B cell (primary cell): ENCODE results near the gene ASPSCR1. TPM values are rescaled to one million over a fixed set of nuclear protein-coding genes. Genes with fewer than 3 reads are reported as not detected.
A peak's percentile ranks its signal among the peaks of the same experiment; 100 is the strongest.

Source experiments
- ATAC-seq: fragments of 200-7000 bp; cut with Tn5 transposase; one replicate; pipeline ENCODE4 v1.10.0; 2021; ENCODE audit warnings: low read depth, mild to moderate bottlenecking, moderate number of reproducible peaks, moderate library complexity
- CTCF ChIA-PET: fragments of 350-600 bp; sonication (Branson Sonifier 250); formaldehyde crosslinking; loops from one replicate; lab custom pipeline; 2021; ENCODE audit warnings: antibody characterized with exemption, inconsistent platforms; lab: Charles Lee
- POLR2A ChIA-PET: fragments of 350-600 bp; sonication (Branson Sonifier 250); formaldehyde crosslinking; loops from one replicate; lab custom pipeline; 2021; ENCODE audit warnings: antibody characterized with exemption; lab: Charles Lee
- DNase-seq: peaks from one replicate; pipeline ENCODE4 v3.0.0; 2013
- H2AFZ ChIP-seq: 2 replicates; pipeline ENCODE4 v1.6.1; 2012; ENCODE audit warnings: mild to moderate bottlenecking, low read depth, low read length; ENCODE audit not compliant: insufficient read depth, poor library complexity, severe bottlenecking
- H3K27ac ChIP-seq, 2 donors: 1 replicate in 1 of 2; 2 replicates in 1 of 2; pipeline ENCODE4 v1.5.1; 2012 to 2013; ENCODE audit warnings: low read length in 2 of 2, mild to moderate bottlenecking in 2 of 2, moderate library complexity in 1 of 2
- H3K27me3 ChIP-seq, 4 experiments: fragments of 200-600 bp in 1 of 4; sonication (generic) in 1 of 4; replicated peaks in 1 of 4; 1 replicate in 2 of 4; 2 replicates in 2 of 4; pipeline versions ENCODE4 v1.6.1 to v1.7.0; 2013 to 2016; ENCODE audit warnings: low read length in 3 of 4, mild to moderate bottlenecking in 2 of 4, mixed read lengths in 1 of 4, moderate library complexity in 1 of 4; ENCODE audit not compliant: insufficient read depth in 4 of 4, control insufficient read depth in 3 of 4; ENCODE audit errors: control extremely low read depth in 1 of 4
- H3K36me3 ChIP-seq, 2 experiments: replicated peaks in 1 of 2; 1 replicate in 1 of 2; 2 replicates in 1 of 2; pipeline versions ENCODE4 v1.6.1 to v1.7.1; 2013; ENCODE audit warnings: low read length in 1 of 2; ENCODE audit not compliant: insufficient read depth in 2 of 2, control insufficient read depth in 1 of 2; ENCODE audit errors: control extremely low read depth in 1 of 2, extremely low read depth in 1 of 2
- H3K4me1 ChIP-seq, 2 donors: fragments of 200-600 bp in 1 of 2; sonication (generic) in 1 of 2; 1 replicate in 1 of 2; 2 replicates in 1 of 2; pipeline versions ENCODE4 v1.5.1 to v1.6.1; 2013 to 2017; ENCODE audit warnings: low read length in 2 of 2; ENCODE audit not compliant: control insufficient read depth in 2 of 2, insufficient read depth in 2 of 2
- H3K4me2 ChIP-seq: replicated peaks from 2 replicates; pipeline ENCODE3; 2012; ENCODE audit warnings: mild to moderate bottlenecking, low read depth, low read length; ENCODE audit not compliant: poor library complexity, severe bottlenecking
- H3K4me3 ChIP-seq, 5 experiments: fragments of 200-600 bp in 1 of 5; sonication (generic) in 1 of 5; 1 replicate in 3 of 5; 2 replicates in 2 of 5; pipeline versions ENCODE4 v1.5.1 to v1.7.0; 2011 to 2016; ENCODE audit warnings: low read length in 4 of 5, mild to moderate bottlenecking in 4 of 5, low read depth in 2 of 5, control low read depth in 1 of 5, moderate library complexity in 1 of 5; ENCODE audit not compliant: insufficient read depth in 1 of 5; ENCODE audit errors: control extremely low read depth in 1 of 5, extremely low read depth in 1 of 5
- H3K79me2 ChIP-seq: fragments of 200-600 bp; sonication (generic); one replicate; pipeline ENCODE4 v1.6.0; 2016; ENCODE audit warnings: low read length; ENCODE audit not compliant: control insufficient read depth, insufficient read depth
- H3K9ac ChIP-seq: fragments of 200-600 bp; sonication (generic); 2 replicates; pipeline ENCODE4 v1.6.1; 2017; ENCODE audit warnings: mild to moderate bottlenecking, low read length, moderate library complexity
- H3K9me3 ChIP-seq, 3 donors: one replicate each; pipeline versions ENCODE4 v1.6.1 to v1.7.1; 2013; ENCODE audit warnings: low read length in 2 of 3; ENCODE audit not compliant: control insufficient read depth in 2 of 3, insufficient read depth in 1 of 3; ENCODE audit errors: control extremely low read depth in 1 of 3
- H4K20me1 ChIP-seq: 2 replicates; pipeline ENCODE4 v1.6.0; 2012; ENCODE audit warnings: mild to moderate bottlenecking, low read length; ENCODE audit not compliant: insufficient read depth, control insufficient read depth, poor library complexity, severe bottlenecking
- H3K27ac Mint-ChIP-seq: one replicate; pipeline ENCODE4 v1.8.0; 2021; ENCODE audit warnings: mixed read lengths
- H3K27me3 Mint-ChIP-seq: one replicate; pipeline ENCODE4 v1.8.0; 2021; ENCODE audit warnings: mixed read lengths
- H3K4me1 Mint-ChIP-seq: one replicate; pipeline ENCODE4 v1.8.0; 2021; ENCODE audit warnings: mixed read lengths
- H3K4me3 Mint-ChIP-seq: one replicate; pipeline ENCODE4 v1.8.0; 2021; ENCODE audit warnings: mixed read lengths
- H3K9me3 Mint-ChIP-seq: one replicate; pipeline ENCODE4 v1.8.0; 2022; ENCODE audit warnings: mixed read lengths; ENCODE audit not compliant: insufficient read depth
- CTCF ChIP-seq: fragments of 200-600 bp; IDR thresholded peaks from one replicate; pipeline ENCODE4 v1.8.0; 2022; ENCODE audit warnings: antibody characterized with exemption, mild to moderate bottlenecking
- EZH2 ChIP-seq: IDR thresholded peaks from 2 replicates; pipeline ENCODE4 v1.6.1; 2012; ENCODE audit warnings: borderline replicate concordance, low read depth, mild to moderate bottlenecking, moderate library complexity, low read length; ENCODE audit not compliant: insufficient read depth, poor library complexity, severe bottlenecking
- WGBS: methylation state at CpG from one replicate; pipeline ENCODE4 v1.1.5; 2013; ENCODE audit warnings: missing lambda C conversion rate; ENCODE audit not compliant: insufficient coverage; 5-methylcytosine and 5-hydroxymethylcytosine counted together
- intact Hi-C: fragments of 100-400 bp; cut with micrococcal nuclease; formaldehyde crosslinking; loops from one replicate; pipeline ENCODE4 v1.10.0; 2022
- polyA plus RNA-seq: library from polyadenylated mRNA; depleted of rRNA; stranded (reverse); fragments of >200 nt; gene quantifications from 2 replicates; pipeline ENCODE4 v1.2.3, GENCODE V29; 2012
- total RNA-seq, 2 donors: library from RNA; stranded (reverse); fragments of 120-200 nt in 1 of 2; gene quantifications; 1 replicate in 1 of 2; 2 replicates in 1 of 2; pipeline versions ENCODE4 v1.2.3 to v1.2.4, GENCODE V29; 2013 to 2022

ASPSCR1 gene
- total and polyA plus RNA-seq, 2 donors (not counting 1 experiment from before 2014, with no cell fraction given), result 34.0 to 46.7 TPM

GRCh38 chr17:82050761-82051641 lies 73.6 kb downstream of the ASPSCR1 start:
- Histone ChIP-seq H3K9me3 (no peaks in the 10 kb centered on the region), H3K27ac (peak overlapping the region in 1 of 2 donors; percentile 30), H3K4me3 (peak overlapping the region in 4 of 5 experiments; percentile 43 to 63 (median 58)), H3K4me1 (peaks cover 20 to 34% of the 10 kb centered on the region in 2 donors), H4K20me1 (peaks cover 19% of the 10 kb centered on the region), H3K9ac (peak overlapping the region; percentile 63), H3K79me2 (peaks cover 29% of the 10 kb centered on the region), H3K4me2 (peak overlapping the region; percentile 90), H3K36me3 (peaks cover 0 to 23% of the 10 kb centered on the region in 2 experiments), H3K27me3 (no peaks in the 10 kb centered on the region), H2AFZ (peak overlapping the region; percentile 66)
- intact Hi-C loops, result loop anchor here (1.0 to 2.0 kb wide), 4 partner anchors 14 to 47 kb away; partner anchors contain the start of genes CENPX, DCXR, FASN and LRRC45
- WGBS, result 21% methylated on average over 79 of the region's 79 CpGs
- Mint-ChIP-seq H3K9me3 (no peaks in the 10 kb centered on the region), H3K4me1 (peaks cover 14% of the 10 kb centered on the region), H3K4me3 (peak overlapping the region; percentile 84), H3K27me3 (no peaks in the 10 kb centered on the region), H3K27ac (peak overlapping the region; percentile 86)
- no peak for TF ChIP-seq EZH2
- peak; percentile 26 for ATAC-seq
- ChIA-PET POLR2A (interaction anchor here (0.8 to 1.9 kb wide), 2 partner anchors 18 to 48 kb away, joined by 3 to 5 read pairs; partner anchors contain the start of gene FASN), CTCF (interaction anchor here (0.7 to 1.7 kb wide), 2 partner anchors 13 to 31 kb away, joined by 3 to 6 read pairs; partner anchors contain the start of gene DCXR)
- DNase-seq, result no peak

- Histone ChIP-seq H3K4me2 (peak within 1 kb of the TSS; percentile 99), H3K36me3 (peaks cover 0 to 27% of the 10 kb centered on the region in 2 experiments), H4K20me1 (peaks cover 19% of the 10 kb centered on the region), H3K79me2 (peaks cover 29% of the 10 kb centered on the region), H3K4me1 (peaks cover 20 to 34% of the 10 kb centered on the region in 2 donors), H3K9me3 (no peaks in the 10 kb centered on the region), H3K9ac (peak within 1 kb of the TSS; percentile 76), H3K27ac (peak within 1 kb of the TSS in 1 of 2 donors; percentile 30), H2AFZ (peak within 1 kb of the TSS; percentile 66), H3K4me3 (peak within 1 kb of the TSS; percentile 54 to 88 (median 63)), H3K27me3 (no peaks in the 10 kb centered on the region)
- 1% methylated on average over 94 of the region's 94 CpGs for whole genome bisulfite sequencing
- ATAC-seq (peak; percentile 88), DNase-seq (peak; percentile 82)
- intact Hi-C loops, result loop anchor here (1.0 to 2.0 kb wide), 4 partner anchors 14 to 46 kb away; partner anchors contain the start of genes CENPX, DCXR, FASN and LRRC45
- peak within 1 kb of the TSS; percentile 86 for H3K27ac Mint-ChIP-seq
- H3K4me1 Mint-ChIP-seq, result peaks cover 14% of the 10 kb centered on the region
- ChIA-PET POLR2A (interaction anchor here (1.9 kb wide), 2 partner anchors 14 to 47 kb away, joined by 5 to 6 read pairs; partner anchors contain the start of genes DCXR and FASN), CTCF (interaction anchor here (0.7 kb wide), 1 partner anchor 32 kb away, joined by 3 read pairs; no protein-coding TSS in a partner anchor)
- TF ChIP-seq CTCF (no peak), EZH2 (no peak)
- peak within 1 kb of the TSS; percentile 84 for H3K4me3 Mint-ChIP-seq
- H3K27me3 Mint-ChIP-seq, result no peaks in the 10 kb centered on the region
- H3K9me3 Mint-ChIP-seq, result no peaks in the 10 kb centered on the region
These were observed 74.6 kb downstream of the ASPSCR1 start, which contains the start of the genes GPS1 and RFNG for GRCh38 chr17:82051776-82052637. GPS1 (plus strand) TSS chr17:82051898; CDS start chr17:82051932, 34 bp downstream. RFNG (minus strand) TSS chr17:82051811; CDS start chr17:82051766, 45 bp downstream.
